ENCODE data around the gene MYOM1. TPM values are rescaled to one million over a fixed set of nuclear protein-coding genes. Genes with fewer than 3 reads are reported as not detected.

MYOM1 gene
- total RNA-seq, 1 donor from 2014 or later, result 1.1 TPM

- Mint-ChIP-seq H3K4me3 (ENCODE audit: low read depth) (no peak overlapping the region), H3K4me1 (ENCODE audit: low read depth) (peaks cover 4% of the 10 kb centered on the region), H3K27me3 (no peaks in the 10 kb centered on the region), H3K9me3 (ENCODE audit: low read depth) (peaks cover 10% of the 10 kb centered on the region), H3K36me3 (ENCODE audit: insufficient read depth) (no peaks in the 10 kb centered on the region), H3K27ac (no peak overlapping the region)
- DNase-seq (ENCODE audit: low spot score, unreplicated experiment), result no peak
- TF ChIP-seq CTCF (IDR thresholded peaks at IDR 0.05; ENCODE audit: unreplicated experiment), result no peak
Measured at GRCh38 chr18:3124822-3125221, 94.9 kb downstream of the MYOM1 start.

GRCh38 chr18:3122851-3123250, 96.9 kb downstream of the MYOM1 start:
- Mint-ChIP-seq H3K36me3 (ENCODE audit: insufficient read depth) (no peaks in the 10 kb centered on the region), H3K27ac (no peak overlapping the region), H3K27me3 (no peaks in the 10 kb centered on the region), H3K9me3 (ENCODE audit: low read depth) (peaks cover 10% of the 10 kb centered on the region), H3K4me1 (ENCODE audit: low read depth) (peaks cover 9% of the 10 kb centered on the region), H3K4me3 (ENCODE audit: low read depth) (no peak overlapping the region)
- TF ChIP-seq CTCF (IDR thresholded peaks at IDR 0.05; ENCODE audit: unreplicated experiment), result no peak
- DNase-seq (ENCODE audit: low spot score, unreplicated experiment), result no peak

DNA sequence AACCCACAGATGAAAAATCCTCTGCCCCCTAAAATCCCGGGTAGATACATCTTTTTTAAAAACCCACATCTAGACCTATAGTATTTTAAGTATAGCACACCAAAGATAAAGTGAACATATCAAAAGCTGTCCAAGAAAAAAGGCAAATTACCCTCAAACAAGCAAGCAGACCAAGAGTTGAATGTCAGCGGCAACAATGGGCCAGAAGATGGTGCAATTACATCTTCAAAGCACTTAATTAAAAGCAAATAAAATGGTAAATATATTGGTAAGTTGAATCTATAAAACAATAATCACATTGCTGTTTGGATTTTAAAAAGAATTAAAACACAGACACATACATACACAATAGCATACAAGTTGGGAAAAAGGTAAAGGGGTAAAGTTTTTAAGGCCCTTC, 98.5 kb downstream of the MYOM1 start:
- H3K27ac Mint-ChIP-seq, result no peak overlapping the region
- TF ChIP-seq CTCF (IDR thresholded peaks at IDR 0.05; ENCODE audit: unreplicated experiment), result no peak
- H3K27me3 Mint-ChIP-seq, result no peaks in the 10 kb centered on the region
- no peak overlapping the region for H3K4me3 Mint-ChIP-seq (ENCODE audit: low read depth)
- peaks cover 10% of the 10 kb centered on the region for H3K9me3 Mint-ChIP-seq (ENCODE audit: low read depth)
- peaks cover 9% of the 10 kb centered on the region for H3K4me1 Mint-ChIP-seq (ENCODE audit: low read depth)
- H3K36me3 Mint-ChIP-seq (ENCODE audit: insufficient read depth), result no peaks in the 10 kb centered on the region
- no peak for DNase-seq (ENCODE audit: low spot score, unreplicated experiment)

DNA sequence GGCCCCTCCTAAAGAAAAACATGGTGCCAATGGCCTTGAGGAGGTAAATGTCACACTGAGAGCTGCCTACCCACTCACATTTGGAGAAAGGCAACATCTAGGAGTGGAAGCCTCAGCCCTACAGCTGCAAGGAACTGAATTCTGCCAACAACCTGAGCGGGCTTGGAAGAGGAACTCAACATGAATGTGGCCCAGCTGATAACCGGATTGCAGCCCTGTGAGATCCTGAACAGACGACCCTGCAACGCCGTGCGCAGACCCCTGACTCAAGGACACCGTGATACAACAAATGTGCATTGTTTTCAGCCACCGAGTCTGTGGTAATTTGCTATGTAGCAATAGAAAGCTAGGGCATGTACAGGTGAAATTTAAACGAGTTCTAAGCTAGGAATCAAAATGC, 99.4 kb downstream of the MYOM1 start:
- Mint-ChIP-seq H3K36me3 (ENCODE audit: insufficient read depth) (no peaks in the 10 kb centered on the region), H3K27me3 (peaks cover 2% of the 10 kb centered on the region), H3K4me1 (ENCODE audit: low read depth) (peaks cover 9% of the 10 kb centered on the region), H3K4me3 (ENCODE audit: low read depth) (no peak overlapping the region), H3K27ac (no peak overlapping the region), H3K9me3 (ENCODE audit: low read depth) (peaks cover 10% of the 10 kb centered on the region)
- DNase-seq (ENCODE audit: low spot score, unreplicated experiment), result no peak
- TF ChIP-seq CTCF (IDR thresholded peaks at IDR 0.05; ENCODE audit: unreplicated experiment), result no peak

- TF ChIP-seq CTCF (IDR thresholded peaks at IDR 0.05; ENCODE audit: unreplicated experiment), result no peak
- DNase-seq (ENCODE audit: low spot score, unreplicated experiment), result no peak
- H3K9me3 Mint-ChIP-seq (ENCODE audit: low read depth), result peaks cover 4% of the 10 kb centered on the region
- no peaks in the 10 kb centered on the region for H3K36me3 Mint-ChIP-seq (ENCODE audit: insufficient read depth)
- peaks cover 2% of the 10 kb centered on the region for H3K27me3 Mint-ChIP-seq
- peaks cover 9% of the 10 kb centered on the region for H3K4me1 Mint-ChIP-seq (ENCODE audit: low read depth)
- no peak overlapping the region for H3K4me3 Mint-ChIP-seq (ENCODE audit: low read depth)
- H3K27ac Mint-ChIP-seq, result no peak overlapping the region
Measured at GRCh38 chr18:3119401-3120341, 100.1 kb downstream of the MYOM1 start.

All from progenitor cell of endocrine pancreas (in vitro differentiated cells).